Breast epithelium (tissue), 4 donors: ENCODE measurements around the gene CHD1L. TPM values are rescaled to one million over a fixed set of nuclear protein-coding genes. Genes with fewer than 3 reads are reported as not detected.
A peak's percentile ranks its signal among the peaks of the same experiment; 100 is the strongest.

Experiments
- DNase-seq, 2 donors: peaks; one replicate each; pipeline ENCODE4 v3.0.0-alpha.2; 2019; ENCODE audit warnings: low spot score in 2 of 2
- H3K27ac ChIP-seq, 2 donors: fragments of 200-600 bp; sonication (generic) in 1 of 2; one replicate each; pipeline ENCODE4 v1.5.1; 2016 to 2019; ENCODE audit warnings: mild to moderate bottlenecking in 1 of 2
- H3K27me3 ChIP-seq, 2 donors: fragments of 200-600 bp; sonication (generic) in 1 of 2; one replicate each; pipeline versions ENCODE4 v1.5.1 to v1.6.0; 2017 to 2019; ENCODE audit warnings: control low read depth in 1 of 2, mild to moderate bottlenecking in 1 of 2
- H3K36me3 ChIP-seq: fragments of 200-600 bp; one replicate; pipeline ENCODE4 v1.5.1; 2019
- H3K4me1 ChIP-seq, 2 donors: fragments of 200-600 bp; sonication (generic); one replicate each; pipeline ENCODE4 v1.5.1; 2016 to 2019; ENCODE audit warnings: control low read depth in 1 of 2
- H3K4me3 ChIP-seq, 3 donors: fragments of 200-600 bp; sonication (generic); 1 replicate in 2 of 3; 2 replicates in 1 of 3; pipeline ENCODE4 v1.5.1; 2016 to 2019; ENCODE audit warnings: mild to moderate bottlenecking in 3 of 3, moderate library complexity in 2 of 3
- H3K9me3 ChIP-seq, 2 donors: fragments of 200-600 bp; sonication (generic) in 1 of 2; one replicate each; pipeline ENCODE4 v1.5.1; 2016 to 2019; ENCODE audit warnings: control low read depth in 1 of 2
- POLR2A ChIP-seq: fragments of 450-650 bp; IDR thresholded peaks from one replicate; pipeline ENCODE4 v1.6.1; 2016; ENCODE audit warnings: antibody characterized with exemption, mild to moderate bottlenecking, moderate library complexity
- POLR2AphosphoS5 ChIP-seq, 3 donors: sonication (generic); formaldehyde crosslinking; IDR thresholded peaks; one replicate each; pipeline ENCODE4 v1.6.1; 2017; ENCODE audit warnings: antibody characterized with exemption in 3 of 3
- intact Hi-C: fragments of 100-400 bp; cut with DNase I; formaldehyde crosslinking; loops from one replicate; pipeline ENCODE4 v1.15.1; 2023; ENCODE audit warnings: low total_unique reads
- total RNA-seq, 3 donors: library from RNA; depleted of rRNA; stranded (reverse); fragments of >200 nt; gene quantifications; one replicate each; pipeline ENCODE4 v1.1.0, GENCODE V29; 2016
- TF ChIP-seq, protein P1 (sequence below), 3 donors: fragments of 450-650 bp; IDR thresholded peaks; one replicate each; pipeline ENCODE4 v1.5.1; 2016 to 2017; ENCODE audit warnings: antibody characterized with exemption in 3 of 3, mild to moderate bottlenecking in 3 of 3, moderate library complexity in 3 of 3

CHD1L gene
- total RNA-seq, 3 donors from 2014 or later, result 16.2 to 27.9 (median 26.3) TPM

DNA sequence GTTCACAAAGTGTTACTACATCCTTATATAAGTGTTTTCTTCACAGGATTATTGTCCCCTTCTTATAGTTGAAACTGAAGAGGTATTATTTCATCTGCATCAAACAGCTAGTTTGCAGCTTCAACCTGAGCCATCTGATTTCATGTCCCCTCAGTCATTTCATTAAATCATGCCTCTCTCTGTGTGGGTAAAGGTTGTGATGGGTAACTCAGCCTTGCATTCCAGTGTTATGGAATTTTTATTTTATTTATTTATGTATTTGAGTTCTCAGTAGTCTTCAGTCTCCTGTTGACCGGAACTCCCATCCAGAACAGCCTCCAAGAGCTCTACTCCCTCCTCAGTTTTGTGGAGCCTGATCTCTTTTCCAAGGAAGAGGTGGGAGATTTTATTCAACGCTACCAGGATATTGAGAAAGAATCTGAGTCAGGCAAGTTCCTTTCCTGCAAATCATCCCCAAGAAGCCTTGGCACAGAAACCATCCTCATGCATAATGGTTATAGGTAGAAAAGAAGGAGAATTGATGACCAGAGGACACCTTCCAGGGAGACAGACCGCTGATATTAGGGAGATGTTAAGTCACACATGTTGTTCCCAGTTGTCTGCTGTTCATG, 21.8 kb downstream of the CHD1L start:
- Histone ChIP-seq H3K4me3 (no peak overlapping the region), H3K4me1 (no peaks in the 10 kb centered on the region), H3K9me3 (no peaks in the 10 kb centered on the region), H3K27ac (no peak overlapping the region), H3K36me3 (no peaks in the 10 kb centered on the region), H3K27me3 (no peaks in the 10 kb centered on the region)
- no peak for DNase-seq
- TF ChIP-seq, protein P1, sequence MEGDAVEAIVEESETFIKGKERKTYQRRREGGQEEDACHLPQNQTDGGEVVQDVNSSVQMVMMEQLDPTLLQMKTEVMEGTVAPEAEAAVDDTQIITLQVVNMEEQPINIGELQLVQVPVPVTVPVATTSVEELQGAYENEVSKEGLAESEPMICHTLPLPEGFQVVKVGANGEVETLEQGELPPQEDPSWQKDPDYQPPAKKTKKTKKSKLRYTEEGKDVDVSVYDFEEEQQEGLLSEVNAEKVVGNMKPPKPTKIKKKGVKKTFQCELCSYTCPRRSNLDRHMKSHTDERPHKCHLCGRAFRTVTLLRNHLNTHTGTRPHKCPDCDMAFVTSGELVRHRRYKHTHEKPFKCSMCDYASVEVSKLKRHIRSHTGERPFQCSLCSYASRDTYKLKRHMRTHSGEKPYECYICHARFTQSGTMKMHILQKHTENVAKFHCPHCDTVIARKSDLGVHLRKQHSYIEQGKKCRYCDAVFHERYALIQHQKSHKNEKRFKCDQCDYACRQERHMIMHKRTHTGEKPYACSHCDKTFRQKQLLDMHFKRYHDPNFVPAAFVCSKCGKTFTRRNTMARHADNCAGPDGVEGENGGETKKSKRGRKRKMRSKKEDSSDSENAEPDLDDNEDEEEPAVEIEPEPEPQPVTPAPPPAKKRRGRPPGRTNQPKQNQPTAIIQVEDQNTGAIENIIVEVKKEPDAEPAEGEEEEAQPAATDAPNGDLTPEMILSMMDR (IDR thresholded peaks at IDR 0.05), result no peak
- TF ChIP-seq POLR2A (no peak), POLR2AphosphoS5 (IDR thresholded peaks at IDR 0.05) (no peak)
- intact Hi-C loops, result no loop called here

DNA sequence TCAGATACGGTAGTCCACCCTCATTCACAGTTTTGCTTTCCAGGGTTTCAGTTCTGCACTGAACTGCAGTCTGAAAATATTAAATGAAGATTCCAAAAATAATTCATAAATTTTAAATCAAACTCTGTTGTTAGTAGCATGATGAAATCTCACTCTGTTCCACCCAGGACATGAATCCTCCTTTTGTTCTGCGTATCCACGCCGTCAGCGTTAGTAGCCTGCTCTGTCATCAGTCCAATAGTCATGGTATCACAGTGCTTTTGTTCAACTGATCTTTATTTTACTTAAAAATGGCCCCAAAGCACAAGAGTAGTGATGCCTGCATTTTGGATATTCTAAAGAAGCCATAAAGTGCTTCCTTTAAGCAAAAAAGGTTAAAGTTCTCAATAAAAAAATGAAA, 23.9 kb downstream of the CHD1L start:
- TF ChIP-seq POLR2AphosphoS5 (IDR thresholded peaks at IDR 0.05), result no peak
- TF ChIP-seq, protein P1 (IDR thresholded peaks at IDR 0.05), result no peak
- no peak for TF ChIP-seq POLR2A
- no peaks in the 10 kb centered on the region for H3K36me3 ChIP-seq
- intact Hi-C loops, result no loop called here

DNA sequence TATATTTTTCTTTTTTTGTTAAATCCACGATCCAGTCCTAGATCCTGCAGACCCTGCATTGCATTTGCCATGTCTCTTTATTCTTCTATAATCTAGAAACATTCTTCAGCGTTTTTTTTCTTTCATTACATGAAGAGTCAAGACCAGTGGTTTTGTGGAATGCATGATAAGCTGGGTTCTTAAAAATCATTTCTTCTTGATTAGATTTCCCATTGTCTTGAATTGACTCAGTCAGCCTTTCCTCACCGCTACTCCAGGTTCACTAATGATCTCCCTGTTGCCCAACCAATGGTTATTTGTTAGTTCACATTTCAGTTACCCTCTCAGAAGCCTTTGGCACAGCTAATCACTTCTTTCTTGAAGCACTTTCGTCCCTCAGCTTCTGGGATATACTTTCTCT, 25.2 kb downstream of the CHD1L start:
- Histone ChIP-seq H3K4me1 (no peaks in the 10 kb centered on the region), H3K27me3 (no peaks in the 10 kb centered on the region), H3K36me3 (no peaks in the 10 kb centered on the region), H3K4me3 (no peak overlapping the region), H3K9me3 (no peaks in the 10 kb centered on the region), H3K27ac (no peak overlapping the region)
- TF ChIP-seq POLR2A (no peak), POLR2AphosphoS5 (IDR thresholded peaks at IDR 0.05) (no peak)
- TF ChIP-seq, protein P1 (IDR thresholded peaks at IDR 0.05), result no peak
- intact Hi-C loops, result no loop called here
- DNase-seq, result no peak

More for the DNA sequence above, 23.9 kb downstream of the CHD1L start:
- Histone ChIP-seq H3K27ac (no peak overlapping the region), H3K4me1 (no peaks in the 10 kb centered on the region), H3K9me3 (no peaks in the 10 kb centered on the region), H3K4me3 (no peak overlapping the region), H3K27me3 (no peaks in the 10 kb centered on the region)
- DNase-seq, result no peak

DNA sequence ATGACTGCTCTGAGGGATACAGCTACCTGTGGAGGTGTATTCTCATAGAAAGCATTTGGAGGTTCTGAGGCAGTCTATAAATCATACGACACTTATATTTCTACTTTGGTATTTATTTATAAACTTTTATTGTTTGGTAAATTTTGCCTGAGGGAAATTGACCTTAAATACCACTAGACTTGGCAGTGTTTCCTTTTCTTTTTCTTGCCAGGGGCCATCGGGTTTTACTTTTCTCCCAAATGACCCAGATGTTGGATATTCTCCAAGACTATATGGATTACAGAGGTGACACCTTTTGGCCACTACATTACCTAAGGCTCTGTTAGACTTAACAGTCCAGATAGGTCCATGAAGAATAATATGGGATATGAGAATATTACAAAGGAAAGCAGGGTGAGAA, 28.2 kb downstream of the CHD1L start:
- intact Hi-C loops, result no loop called here
- Histone ChIP-seq H3K9me3 (no peaks in the 10 kb centered on the region), H3K4me3 (no peak overlapping the region), H3K4me1 (no peaks in the 10 kb centered on the region), H3K27me3 (no peaks in the 10 kb centered on the region), H3K27ac (no peak overlapping the region), H3K36me3 (no peaks in the 10 kb centered on the region)
- TF ChIP-seq POLR2A (no peak), POLR2AphosphoS5 (IDR thresholded peaks at IDR 0.05) (no peak)
- TF ChIP-seq, protein P1 (IDR thresholded peaks at IDR 0.05), result no peak
- no peak for DNase-seq

DNA sequence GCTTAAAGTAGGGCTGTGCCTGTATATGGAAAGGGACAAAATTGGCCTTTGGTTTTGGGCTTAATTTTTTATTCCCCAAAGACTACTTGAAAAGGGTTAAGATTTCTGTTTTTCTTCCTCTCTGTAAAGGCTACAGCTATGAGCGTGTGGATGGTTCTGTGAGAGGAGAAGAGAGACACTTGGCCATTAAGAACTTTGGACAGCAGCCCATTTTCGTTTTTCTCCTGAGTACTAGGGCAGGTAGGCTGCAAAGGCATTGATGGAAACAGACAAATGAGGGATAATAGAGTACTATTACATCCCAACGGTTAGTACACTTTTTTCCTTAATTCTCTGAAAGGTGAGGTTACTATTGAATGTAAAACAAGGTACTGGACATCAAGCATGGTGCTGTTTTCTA, 29.6 kb downstream of the CHD1L start:
- DNase-seq, result no peak
- Histone ChIP-seq H3K27me3 (no peaks in the 10 kb centered on the region), H3K4me1 (no peaks in the 10 kb centered on the region), H3K27ac (peak overlapping the region in 1 of 2 donors; percentile 70), H3K9me3 (no peaks in the 10 kb centered on the region), H3K4me3 (no peak overlapping the region), H3K36me3 (no peaks in the 10 kb centered on the region)
- TF ChIP-seq, protein P1 (IDR thresholded peaks at IDR 0.05), result no peak
- TF ChIP-seq POLR2A (no peak), POLR2AphosphoS5 (IDR thresholded peaks at IDR 0.05) (no peak)
- intact Hi-C loops, result no loop called here
